HG03064 (cell line): ENCODE measurements around the gene PLOD2.
"Not testable (repeated sequence)": the region's sequence is repeated elsewhere in the genome, so short reads cannot be mapped to it uniquely, and the experiment has no call there.

Experiments used
- ATAC-seq: cut with Tn5 transposase; IDR thresholded peaks from one replicate; pipeline ENCODE4 v1.9.1; 2021; ENCODE audit warnings: low read depth; ENCODE audit not compliant: unreplicated experiment

Gene PLOD2

DNA sequence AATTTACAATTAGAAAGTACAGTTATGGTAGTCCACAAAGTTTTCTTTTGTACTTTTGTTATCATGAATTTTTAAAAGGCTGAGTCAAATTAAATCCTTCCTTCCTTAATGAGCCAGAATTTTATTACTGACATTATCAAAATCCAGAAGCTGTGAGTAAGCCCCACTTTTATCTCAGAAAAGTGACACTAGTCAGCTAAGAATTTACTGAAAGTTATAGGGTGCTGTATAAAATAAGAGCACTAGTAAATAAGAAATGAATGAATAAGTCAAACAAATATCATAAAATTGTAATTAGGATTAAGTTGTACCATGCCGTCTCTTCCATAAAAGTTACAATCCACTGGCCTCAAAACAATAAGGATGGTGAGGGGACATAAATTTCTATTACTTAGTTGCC is 15.3 kb downstream of the PLOD2 start:
- no peak for ATAC-seq

DNA sequence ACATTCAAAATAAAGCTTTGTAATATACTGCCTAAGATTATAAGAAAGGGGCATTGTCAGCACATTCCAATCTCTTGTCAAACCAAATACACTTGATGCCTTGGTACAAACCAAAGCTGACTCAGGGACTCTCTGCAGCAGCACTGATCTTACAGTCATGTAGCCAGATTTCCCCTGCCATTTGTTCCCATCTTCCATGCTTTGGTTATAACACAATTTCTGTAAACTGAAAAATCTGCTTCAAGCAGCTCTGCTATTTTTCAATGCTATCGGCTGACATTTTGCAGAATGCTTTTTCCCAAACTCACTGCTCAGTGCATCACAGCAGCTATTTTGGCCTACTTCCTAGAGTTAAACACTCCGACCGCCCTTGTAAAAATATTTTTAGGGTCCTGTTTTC is 18.2 kb downstream of the PLOD2 start:
- no peak for ATAC-seq

DNA sequence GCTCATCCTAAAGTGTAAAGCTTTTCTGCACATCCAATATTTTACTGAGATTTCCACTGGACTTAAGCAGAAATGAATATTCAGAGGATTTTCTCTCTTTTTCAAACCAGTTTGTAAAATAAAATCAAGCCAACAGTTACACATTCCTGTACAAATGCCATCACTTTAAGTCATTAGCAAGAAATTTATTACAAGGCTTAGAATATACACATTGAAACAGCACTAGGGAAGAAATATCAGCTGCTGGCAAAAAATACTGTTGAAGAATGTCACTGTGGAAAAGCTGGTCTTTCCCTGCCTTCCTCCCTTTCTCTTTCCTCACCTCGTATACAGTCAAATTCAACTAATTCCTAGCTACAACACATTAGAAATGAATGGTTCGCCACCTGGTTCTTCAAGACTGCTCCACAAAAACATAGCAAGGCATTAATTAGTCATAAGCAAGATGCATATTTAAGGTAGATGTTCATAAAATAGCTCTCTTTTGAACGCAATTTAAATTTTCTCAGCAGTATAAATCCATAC is 21.3 kb downstream of the PLOD2 start:
- no peak for ATAC-seq

DNA sequence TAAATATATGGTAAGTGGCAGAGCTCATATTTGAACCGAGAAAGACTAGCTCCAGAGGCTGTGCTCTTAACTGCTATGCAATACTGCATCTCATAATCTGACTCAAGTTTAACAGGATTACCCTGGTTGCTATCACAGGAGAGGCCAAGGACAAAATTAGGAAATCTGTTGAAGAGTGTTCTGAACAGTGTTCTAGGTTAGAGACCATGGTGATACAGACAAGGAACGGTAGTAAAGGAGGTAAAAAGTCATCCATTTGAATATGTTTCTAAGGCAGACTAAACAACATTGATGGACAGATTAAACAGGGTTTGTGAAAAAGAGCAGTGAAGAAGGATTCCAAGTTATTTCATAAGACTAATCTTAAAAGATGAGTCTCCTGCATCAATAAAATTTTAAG is 22.1 kb downstream of the PLOD2 start:
- ATAC-seq: no peak

DNA sequence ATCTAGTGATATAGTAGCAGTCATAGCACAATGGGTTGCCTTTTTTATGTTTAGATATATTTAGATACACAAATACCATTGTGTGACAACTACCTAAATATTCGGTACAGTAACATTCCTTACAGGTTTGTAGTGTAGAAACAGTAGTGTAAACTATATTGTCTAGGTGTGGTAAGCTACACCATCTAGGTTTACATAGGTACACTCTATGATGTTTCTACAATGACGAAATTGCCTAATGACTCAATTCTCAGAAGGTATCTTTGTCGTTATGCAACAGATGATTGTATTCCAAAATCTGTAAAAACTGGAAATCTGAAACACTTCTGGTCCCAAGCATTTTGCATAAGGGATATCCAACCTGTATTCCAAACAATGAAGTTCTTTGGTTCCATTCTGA is 24.3 kb downstream of the PLOD2 start:
- ATAC-seq: no peak

DNA sequence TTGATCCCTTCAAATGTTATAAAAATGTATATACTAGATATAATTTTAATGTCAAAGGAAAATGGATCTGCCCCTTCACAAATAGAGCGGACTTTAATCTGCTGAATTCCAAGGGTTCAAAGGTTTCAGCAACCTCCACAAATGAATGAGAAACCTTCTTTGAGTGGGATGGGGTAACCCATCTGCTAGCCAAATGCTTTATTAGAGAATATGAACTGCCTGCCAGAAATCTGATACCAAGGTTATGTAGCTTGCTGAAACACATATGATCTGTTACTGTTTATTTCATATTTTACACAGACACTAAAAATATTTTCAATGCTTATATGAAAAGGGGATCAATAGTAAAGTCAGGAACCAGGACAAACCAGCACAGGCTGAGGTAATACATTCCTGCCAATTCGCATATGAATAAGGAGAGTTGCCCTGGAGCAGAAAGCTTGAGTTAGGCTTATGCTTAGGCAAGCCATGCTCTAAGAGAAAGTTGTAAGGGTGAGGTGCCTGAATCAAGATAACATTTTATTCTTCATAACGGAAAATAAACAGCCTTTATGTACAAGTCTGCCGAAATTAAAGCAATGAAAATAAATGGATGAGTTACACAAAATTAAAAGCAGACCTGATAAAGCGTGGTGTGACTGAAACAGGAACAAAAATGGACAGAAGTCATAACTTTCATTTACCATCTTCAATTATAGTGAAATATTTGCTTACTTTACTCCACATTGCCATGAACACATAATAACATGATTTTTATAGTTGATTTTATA is 26.5 kb downstream of the PLOD2 start:
- ATAC-seq: no peak

DNA sequence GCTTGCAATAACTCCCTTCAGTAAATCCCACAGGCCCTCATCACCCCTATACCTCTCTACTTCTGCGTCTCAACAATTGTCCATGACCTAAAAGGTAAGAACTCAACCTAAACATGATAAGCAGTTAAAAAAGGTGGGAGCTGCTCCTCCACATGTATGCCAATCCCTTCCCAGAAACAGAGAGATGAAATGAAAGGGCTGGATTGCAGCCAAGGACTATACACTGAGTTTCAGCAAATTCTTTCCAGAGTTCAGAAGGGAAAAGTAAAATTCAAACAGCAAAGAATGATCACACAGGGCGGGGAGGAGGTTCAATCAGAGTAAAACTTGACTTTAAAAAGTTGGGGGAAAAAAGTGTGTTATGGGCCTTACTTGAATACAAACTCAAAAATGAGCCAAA is 27.5 kb downstream of the PLOD2 start:
- ATAC-seq: no peak

DNA sequence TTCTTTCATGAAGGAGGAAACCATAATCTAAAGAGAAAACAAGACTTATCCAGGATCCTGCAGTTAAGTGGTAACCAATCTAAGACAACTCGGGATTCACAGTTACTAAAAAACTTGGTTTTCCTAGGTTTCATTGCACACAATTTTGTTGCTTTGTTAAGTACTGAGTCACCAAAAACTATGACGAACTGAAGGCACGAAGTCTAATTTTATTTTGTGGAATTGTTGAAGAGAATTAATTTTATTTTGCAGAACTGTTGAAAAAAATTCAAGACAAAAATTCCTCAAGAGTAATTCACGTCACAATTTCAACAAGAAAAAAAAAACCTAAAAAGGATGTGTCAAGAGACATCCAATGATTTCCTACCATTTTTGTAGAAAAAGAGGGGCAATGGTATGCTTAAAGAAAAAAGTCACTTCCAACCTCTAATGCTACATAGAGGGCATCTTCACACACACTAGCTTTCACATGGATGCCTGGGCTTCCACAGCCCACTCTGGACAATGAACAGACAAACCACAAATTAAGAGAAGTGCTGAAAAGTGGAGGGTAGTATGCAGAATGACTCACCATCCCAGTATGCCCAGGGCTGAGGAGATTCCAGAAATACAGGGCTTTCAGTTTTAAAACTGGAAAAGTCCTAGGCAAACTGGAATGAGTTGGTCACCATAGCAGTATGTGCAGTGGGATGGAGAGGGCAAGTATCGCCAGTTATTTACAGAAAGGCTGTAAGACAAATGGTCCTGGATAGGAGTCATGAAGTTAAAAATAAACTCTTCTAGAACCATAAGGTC is 29.2 kb downstream of the PLOD2 start:
- ATAC-seq: no peak

DNA sequence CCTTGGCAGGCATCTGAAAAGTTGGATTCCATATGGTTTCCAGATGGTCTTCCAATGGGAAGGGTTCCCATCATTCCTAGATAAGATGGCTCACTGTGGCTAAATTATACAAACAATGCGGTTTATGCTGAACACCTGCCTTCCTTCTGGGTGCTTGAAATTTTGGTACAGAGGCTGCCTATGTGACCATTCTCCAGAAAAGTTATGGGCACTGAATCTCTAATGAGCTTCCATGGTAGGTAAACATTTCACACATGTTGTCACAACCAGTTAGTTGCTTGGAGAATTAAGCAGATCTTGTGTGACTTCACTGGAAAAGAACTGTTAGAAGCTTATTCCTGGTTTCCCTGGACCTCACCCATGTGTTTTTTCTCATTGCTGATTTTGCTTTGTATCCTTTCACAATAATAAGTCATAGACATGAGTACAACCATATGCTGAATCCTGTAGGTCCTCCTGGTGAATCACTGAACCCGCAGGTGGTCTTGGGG is 30.1 kb downstream of the PLOD2 start:
- ATAC-seq: no peak

DNA sequence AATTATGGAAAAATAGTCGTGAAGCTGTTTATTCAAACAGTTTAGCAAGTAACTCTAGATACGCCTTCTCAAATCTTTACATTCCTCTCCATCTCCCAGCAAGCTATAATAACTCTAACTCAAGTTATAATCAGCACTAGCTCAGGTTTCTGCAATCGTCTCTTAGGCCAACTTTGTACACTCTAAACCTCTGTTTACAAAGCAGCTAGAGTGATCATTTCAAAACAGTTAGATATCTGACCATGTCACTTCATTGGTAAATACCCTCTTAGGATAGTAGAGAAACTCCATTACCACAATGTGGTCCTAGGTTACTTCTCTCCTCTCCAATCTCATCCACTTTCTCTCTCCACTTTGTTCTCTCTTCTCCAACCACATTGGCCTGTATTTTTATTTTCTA is 31.2 kb downstream of the PLOD2 start:
- ATAC-seq: no peak

DNA sequence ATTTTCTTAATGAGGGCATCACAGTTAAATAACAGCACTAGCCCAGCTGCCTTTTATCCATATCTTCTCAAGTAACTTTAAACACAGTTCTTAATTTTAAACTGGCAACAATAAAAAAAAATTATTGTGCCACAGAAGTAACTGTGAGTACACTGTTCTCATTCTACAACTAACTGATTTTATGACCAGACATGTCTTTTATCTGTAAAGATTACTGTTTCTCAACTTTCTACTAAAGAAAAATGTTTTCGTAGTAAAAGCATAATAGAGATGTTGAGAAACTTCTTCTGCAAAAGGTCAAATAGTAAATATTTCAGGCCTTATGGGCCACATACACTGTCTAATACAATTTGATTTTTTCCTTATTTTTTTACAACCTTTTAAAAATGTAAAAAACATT is 32.0 kb downstream of the PLOD2 start:
- ATAC-seq: no peak

DNA sequence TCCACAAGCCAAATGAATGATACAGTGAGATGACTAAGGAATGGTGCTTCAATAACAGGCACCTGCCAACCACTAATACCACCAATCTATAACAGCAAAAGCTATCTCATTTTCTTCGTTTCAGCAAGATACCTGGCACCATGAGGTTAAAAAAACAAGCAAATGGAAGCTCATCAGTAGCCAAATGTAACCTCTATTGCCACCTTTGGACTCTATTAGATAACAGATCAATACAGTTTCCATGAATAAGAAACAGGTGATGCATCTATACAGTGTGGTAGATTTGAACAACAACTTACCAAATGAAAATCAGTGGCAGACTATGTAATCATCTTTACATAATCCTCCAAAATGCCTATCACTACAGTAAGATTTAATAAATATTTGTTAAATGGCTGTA is 32.8 kb downstream of the PLOD2 start:
- ATAC-seq: no peak

DNA sequence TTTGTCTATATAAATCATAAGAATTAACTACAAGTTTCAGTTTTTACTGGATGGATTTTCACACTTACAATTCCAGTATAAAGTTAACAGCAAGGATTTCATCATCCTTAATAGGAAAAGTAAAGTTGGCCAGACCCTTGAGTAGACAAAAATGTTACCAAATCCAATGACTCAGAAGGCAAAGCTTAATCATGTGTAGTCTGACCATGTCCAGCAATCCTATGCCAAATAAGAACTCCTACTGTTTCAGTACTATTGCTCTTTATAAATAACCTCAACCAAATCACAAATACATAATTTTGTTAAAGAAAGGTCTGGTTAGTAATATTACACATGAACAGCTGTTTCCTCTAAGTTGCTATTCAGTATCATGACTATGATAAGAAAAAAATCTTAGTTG is 35.0 kb downstream of the PLOD2 start:
- ATAC-seq: no peak

DNA sequence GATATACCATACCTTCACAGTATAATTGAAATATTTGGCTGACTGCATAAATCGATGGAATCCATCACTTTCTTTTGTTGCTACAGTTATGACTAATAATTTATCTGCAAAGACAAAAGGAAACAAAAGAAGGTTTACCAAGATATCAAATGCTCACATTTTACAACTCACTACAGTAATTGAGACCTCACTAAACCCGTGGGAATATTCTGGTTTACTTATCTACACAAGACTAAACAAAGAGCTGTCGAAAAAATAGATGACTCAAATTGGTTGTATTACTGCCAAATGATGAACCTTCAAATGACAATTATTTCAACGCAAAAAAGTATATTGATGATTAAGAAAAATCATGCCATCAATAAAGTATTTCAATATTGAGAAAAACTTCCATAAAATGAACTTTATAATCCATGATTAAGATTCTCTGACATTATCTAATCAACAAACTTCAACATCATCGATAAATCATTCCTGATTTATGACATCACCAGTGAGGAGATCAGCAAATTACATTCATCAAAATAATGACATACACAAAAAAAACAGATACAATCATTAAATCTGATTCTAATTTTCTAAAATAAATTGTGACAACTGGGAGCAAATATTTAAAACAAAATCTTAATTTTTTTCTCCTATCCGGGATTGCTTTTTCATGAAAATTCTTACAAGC is 36.7 kb downstream of the PLOD2 start:
- no peak for ATAC-seq

DNA sequence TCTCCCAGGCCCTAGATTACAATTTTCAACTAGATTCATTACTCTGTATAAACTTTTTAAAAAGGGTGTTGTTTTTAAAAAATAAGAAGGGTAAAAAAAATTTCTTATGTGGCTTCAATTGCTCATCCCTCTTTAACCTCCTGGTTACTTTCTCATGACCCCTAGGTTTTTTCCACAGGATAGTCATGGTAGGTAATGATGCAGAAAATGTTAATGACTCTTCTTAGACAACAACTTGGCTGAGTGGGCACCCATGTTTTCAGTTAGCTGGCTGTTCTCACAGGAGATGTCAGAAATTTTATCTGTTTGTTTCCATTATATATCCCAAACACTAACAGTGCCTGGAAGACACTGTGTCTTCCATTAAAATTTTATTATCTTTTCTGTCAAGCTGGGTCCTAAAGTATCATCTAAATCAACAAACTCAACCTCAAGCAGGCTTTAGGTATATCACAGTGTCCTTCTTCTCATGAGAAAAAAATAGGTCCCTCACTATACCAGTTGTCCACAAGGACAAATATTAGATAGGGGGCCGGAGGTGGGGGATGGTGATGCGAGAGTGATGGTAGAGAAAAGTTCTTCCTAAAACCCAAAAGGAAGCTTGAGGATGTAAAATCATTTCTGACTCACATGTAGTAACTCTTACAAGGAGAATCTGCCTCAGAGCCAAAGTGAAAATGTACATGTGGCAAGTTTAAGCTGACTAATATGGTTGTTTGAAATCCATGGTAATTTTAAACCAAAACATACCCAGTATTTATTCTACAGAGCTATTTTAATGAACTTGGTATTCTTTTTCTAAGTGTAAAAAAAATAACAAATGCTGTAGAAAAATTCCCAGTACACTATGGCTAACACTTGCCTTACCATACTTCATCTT is 43.3 kb downstream of the PLOD2 start:
- ATAC-seq: no peak

DNA sequence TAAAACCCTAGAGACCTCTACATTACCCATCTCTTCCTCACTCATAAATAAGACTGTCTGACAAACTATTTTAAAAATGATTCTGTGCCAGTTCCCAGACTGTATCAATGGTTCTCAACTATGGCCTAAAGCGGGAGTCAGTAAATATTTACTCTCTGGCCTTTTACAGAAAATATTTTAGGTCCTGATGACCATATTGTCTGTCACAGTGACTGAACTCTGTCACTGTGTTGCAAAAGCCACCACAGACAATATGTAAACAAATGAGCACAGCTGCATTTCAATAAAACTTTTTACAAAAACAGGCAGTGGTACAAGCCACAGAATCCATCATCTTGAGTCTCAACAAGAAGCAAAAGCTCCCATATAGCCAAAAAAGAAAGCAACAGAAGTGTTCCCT is 45.4 kb downstream of the PLOD2 start:
- ATAC-seq: no peak

DNA sequence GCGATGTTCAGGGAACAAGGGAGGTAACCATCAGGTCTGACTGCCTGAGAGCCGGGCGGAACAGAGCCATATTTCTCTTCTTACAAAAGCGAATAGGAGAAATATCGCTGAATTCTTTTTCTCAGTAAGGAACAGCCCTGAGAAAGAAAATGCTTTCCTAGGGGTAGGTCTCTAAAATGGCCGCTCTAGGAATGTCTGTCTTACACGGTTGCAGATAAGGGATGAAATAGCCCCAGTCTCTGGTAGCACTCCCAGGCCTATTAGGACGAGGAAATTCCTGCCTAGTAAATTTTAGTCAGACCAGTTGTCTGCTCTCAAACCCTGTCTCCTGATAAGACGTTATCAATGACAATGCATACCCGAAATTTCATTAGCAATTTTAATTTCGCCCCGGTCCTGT is 47.2 kb downstream of the PLOD2 start:
- not testable (repeated sequence) for ATAC-seq

DNA sequence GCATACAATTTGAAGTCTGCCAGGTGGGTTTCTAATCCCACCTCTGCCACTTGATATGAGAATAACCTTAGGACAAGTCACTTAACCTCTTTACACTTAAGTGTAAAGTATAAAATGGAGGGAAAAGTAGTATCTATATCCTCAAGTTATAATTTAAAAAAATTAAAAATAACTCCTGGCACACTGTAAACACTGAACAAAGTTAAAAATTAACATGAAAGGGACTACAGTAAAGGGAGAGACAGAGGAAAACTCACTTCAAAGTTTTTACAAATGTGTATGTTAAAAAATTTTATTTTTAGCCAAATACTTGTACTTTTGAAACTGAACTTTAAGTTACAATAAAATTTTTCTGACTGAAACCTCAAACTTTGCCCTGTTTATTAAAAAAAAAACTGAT is 49.6 kb downstream of the PLOD2 start:
- no peak for ATAC-seq

DNA sequence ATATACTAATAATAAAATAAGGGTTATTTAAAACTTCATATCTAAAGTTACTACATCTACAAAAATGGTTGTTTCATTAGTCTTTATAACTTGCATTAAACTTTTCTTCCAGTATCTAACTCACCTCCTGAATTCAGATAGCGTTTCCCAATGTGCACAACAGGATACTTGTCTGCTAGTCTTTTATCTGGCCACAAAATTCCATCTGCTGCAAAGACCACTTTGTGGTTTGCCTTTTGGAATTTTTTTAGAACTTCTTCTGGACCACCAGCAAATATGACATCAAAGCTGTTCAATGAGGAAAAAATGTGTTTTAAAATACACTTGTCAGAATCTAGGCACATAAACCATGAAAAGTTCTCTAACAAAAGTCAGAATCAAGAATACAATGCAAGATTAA is 50.8 kb downstream of the PLOD2 start:
- no peak for ATAC-seq

DNA sequence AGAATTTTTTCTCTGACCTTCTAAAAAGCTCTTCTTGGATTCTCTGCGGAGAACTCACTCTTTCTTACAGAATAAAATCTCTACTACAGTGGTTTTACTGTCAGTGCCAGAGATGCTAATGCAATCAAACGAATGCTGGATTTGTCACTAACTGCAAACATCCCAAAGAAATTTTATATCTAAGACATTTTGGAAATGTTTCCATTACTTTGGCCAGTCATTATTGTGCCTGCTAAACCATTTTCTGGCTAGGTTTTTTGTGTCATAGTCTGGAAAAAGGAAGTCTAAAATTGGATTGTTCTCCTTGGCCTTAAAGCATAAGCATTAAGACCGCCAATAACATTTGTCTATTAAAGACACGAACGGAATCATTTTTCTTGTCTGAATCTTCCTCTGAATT is 54.0 kb downstream of the PLOD2 start:
- ATAC-seq: no peak
